CD4-positive, alpha-beta memory T cell (primary cell): ENCODE measurements around the gene CAPNS2. TPM values are rescaled to one million over a fixed set of nuclear protein-coding genes. Genes with fewer than 3 reads are reported as not detected.
"Not testable (repeated sequence)": the region's sequence is repeated elsewhere in the genome, so short reads cannot be mapped to it uniquely, and the experiment has no call there.

ENCODE experiments used
- CTCF ChIA-PET: fragments of 350-600 bp; sonication (Branson Sonifier 250); formaldehyde crosslinking; loops from one replicate; lab custom pipeline; 2021; ENCODE audit warnings: inconsistent platforms; ENCODE audit not compliant: partially characterized antibody; lab: Charles Lee
- POLR2A ChIA-PET: fragments of 350-600 bp; sonication (Branson Sonifier 250); formaldehyde crosslinking; loops from one replicate; lab custom pipeline; 2021; ENCODE audit not compliant: partially characterized antibody; lab: Charles Lee
- DNase-seq, 5 donors: peaks; one replicate each; pipeline versions ENCODE4 v3.0.0 to v3.0.0-alpha.2; 2020 to 2022; ENCODE audit warnings: mixed read lengths in 1 of 5
- H3K27ac ChIP-seq: one replicate; pipeline ENCODE4 v1.7.0; 2013; ENCODE audit warnings: low read depth, low read length
- H3K27me3 ChIP-seq: 2 replicates; pipeline ENCODE4 v1.7.0; 2013; ENCODE audit warnings: mild to moderate bottlenecking, low read length, moderate library complexity; ENCODE audit not compliant: insufficient read depth
- H3K36me3 ChIP-seq: 2 replicates; pipeline ENCODE4 v1.7.0; 2013; ENCODE audit warnings: mild to moderate bottlenecking, low read length, moderate library complexity; ENCODE audit not compliant: insufficient read depth
- H3K4me1 ChIP-seq: 2 replicates; pipeline ENCODE4 v1.7.0; 2013; ENCODE audit warnings: mild to moderate bottlenecking, low read length, moderate library complexity; ENCODE audit not compliant: insufficient read depth
- H3K4me3 ChIP-seq, 2 donors: one replicate each; pipeline ENCODE4 v1.7.0; 2013; ENCODE audit warnings: low read length in 2 of 2, mild to moderate bottlenecking in 1 of 2
- H3K9me3 ChIP-seq, 2 donors: one replicate each; pipeline ENCODE4 v1.7.0; 2013; ENCODE audit warnings: low read length in 2 of 2, control low read depth in 1 of 2; ENCODE audit not compliant: control insufficient read depth in 1 of 2
- H3K27ac Mint-ChIP-seq, 7 donors: one replicate each; pipeline ENCODE4 v1.8.0; 2020 to 2021; ENCODE audit warnings: mixed read lengths in 7 of 7, mild to moderate bottlenecking in 6 of 7, inconsistent platforms in 3 of 7, moderate library complexity in 3 of 7
- H3K27me3 Mint-ChIP-seq, 2 donors: one replicate each; pipeline ENCODE4 v1.8.0; 2020 to 2021; ENCODE audit warnings: mixed read lengths in 2 of 2
- H3K36me3 Mint-ChIP-seq, 2 donors: one replicate each; pipeline ENCODE4 v1.8.0; 2020 to 2021; ENCODE audit warnings: mixed read lengths in 2 of 2, inconsistent platforms in 1 of 2, mild to moderate bottlenecking in 1 of 2
- H3K4me1 Mint-ChIP-seq, 4 donors: one replicate each; pipeline ENCODE4 v1.8.0; 2020 to 2021; ENCODE audit warnings: mixed read lengths in 4 of 4, mild to moderate bottlenecking in 1 of 4
- H3K4me3 Mint-ChIP-seq, 8 donors: one replicate each; pipeline ENCODE4 v1.8.0; 2020 to 2021; ENCODE audit warnings: mixed read lengths in 8 of 8, mild to moderate bottlenecking in 7 of 8, moderate library complexity in 6 of 8, inconsistent platforms in 3 of 8
- H3K9me3 Mint-ChIP-seq, 8 donors: one replicate each; pipeline ENCODE4 v1.8.0; 2020 to 2021; ENCODE audit warnings: mixed read lengths in 8 of 8, mild to moderate bottlenecking in 5 of 8, inconsistent platforms in 3 of 8, moderate library complexity in 1 of 8
- intact Hi-C: fragments of 100-400 bp; cut with micrococcal nuclease; formaldehyde crosslinking; loops from one replicate; pipeline ENCODE4 v1.15.1; 2023
- polyA plus RNA-seq, 2 donors: library from polyadenylated mRNA; unstranded; fragments of 300-500 nt; fragmentation: Illumina TruSeq; gene quantifications; one replicate each; pipeline ENCODE4 v1.2.3, GENCODE V29; 2021
- total RNA-seq, 2 experiments: library from RNA; stranded (reverse); gene quantifications; one replicate each; pipeline ENCODE4 v1.2.3, GENCODE V29; 2021

The CAPNS2 gene
- total and polyA plus RNA-seq, 4 experiments from 2014 or later = not detected

DNA sequence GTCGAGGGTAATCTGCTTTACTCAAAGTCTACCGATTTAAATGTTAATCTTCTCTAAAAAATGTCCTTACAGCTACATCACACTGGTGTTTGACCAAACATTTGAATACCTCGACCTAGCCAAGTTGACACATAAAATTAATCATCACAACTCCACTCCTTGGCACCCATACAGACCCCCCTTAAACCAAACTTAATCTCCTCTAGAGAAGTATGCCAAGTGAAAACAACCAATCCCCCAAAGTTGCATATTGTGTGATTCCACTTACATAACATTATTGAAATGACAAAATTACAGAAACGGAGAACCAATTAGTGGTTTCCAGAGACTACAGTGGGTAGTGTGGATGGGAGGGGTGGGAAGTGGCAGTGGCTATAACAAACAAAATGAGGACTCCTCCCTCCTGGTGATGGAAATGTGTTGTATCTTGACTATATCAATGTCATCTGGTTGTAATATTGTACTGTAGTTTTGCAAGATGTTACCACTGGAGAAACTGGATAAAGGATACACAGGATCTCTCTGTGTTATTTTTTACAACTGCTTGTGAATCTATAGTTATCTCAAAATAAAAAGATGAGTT lies 39.4 kb downstream of the CAPNS2 start:
- H3K4me3 ChIP-seq = no peak overlapping the region
- no peaks in the 10 kb centered on the region for H3K36me3 ChIP-seq
- no peak for DNase-seq
- H3K27me3 ChIP-seq = no peaks in the 10 kb centered on the region
- ChIA-PET POLR2A (no interaction called here), CTCF (no interaction called here)
- H3K9me3 Mint-ChIP-seq = peaks cover 0 to 3% (median 0%) of the 10 kb centered on the region in 8 donors
- H3K27me3 Mint-ChIP-seq = peaks cover 2 to 3% of the 10 kb centered on the region in 2 donors
- no peak overlapping the region for H3K4me3 Mint-ChIP-seq
- H3K4me1 Mint-ChIP-seq = no peaks in the 10 kb centered on the region
- H3K4me1 ChIP-seq = no peaks in the 10 kb centered on the region
- H3K9me3 ChIP-seq = no peaks in the 10 kb centered on the region
- H3K27ac Mint-ChIP-seq = no peak overlapping the region
- H3K36me3 Mint-ChIP-seq = no peaks in the 10 kb centered on the region
- H3K27ac ChIP-seq = no peak overlapping the region
- intact Hi-C loops = no loop called here

DNA sequence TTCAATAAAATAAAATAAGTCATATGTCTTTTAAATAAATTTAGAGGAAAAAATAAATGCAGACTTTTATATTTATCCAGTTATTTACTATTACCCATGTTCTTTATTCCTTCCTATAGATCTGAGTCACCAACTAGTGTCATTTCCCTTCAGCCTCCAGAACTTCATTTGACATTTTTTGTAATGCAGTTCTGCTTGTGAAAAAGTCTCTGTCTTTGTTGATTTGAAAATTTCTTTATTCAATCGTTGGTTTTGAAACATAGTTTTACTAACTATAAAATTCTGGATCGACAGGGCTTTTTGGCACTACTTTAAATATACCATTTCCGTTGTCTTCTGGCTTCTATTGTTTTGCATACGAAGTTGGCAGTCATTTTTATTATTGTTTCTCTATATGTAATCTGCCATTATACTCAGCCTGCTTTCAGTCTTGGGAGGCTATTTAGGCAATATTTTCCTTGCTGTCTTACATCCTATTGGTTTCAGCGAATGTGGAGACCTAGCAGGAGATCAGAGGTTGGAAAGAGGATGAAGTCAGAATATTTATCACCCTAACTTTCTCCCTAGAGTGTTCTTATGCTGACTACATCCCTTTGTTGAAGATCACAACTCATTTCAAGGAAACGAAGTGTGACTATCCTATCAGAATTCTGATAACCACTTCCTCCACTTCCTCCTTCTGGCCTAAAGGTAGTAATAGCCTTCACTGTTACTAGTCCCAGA lies 47.3 kb downstream of the CAPNS2 start:
- no peak overlapping the region for H3K4me3 Mint-ChIP-seq
- intact Hi-C loops = no loop called here
- Histone ChIP-seq H3K27ac (no peak overlapping the region), H3K36me3 (no peaks in the 10 kb centered on the region), H3K27me3 (peaks cover 4% of the 10 kb centered on the region), H3K9me3 (no peaks in the 10 kb centered on the region), H3K4me3 (no peak overlapping the region), H3K4me1 (no peaks in the 10 kb centered on the region)
- peaks cover 0 to 4% (median 0%) of the 10 kb centered on the region in 4 donors for H3K4me1 Mint-ChIP-seq
- H3K27ac Mint-ChIP-seq = no peak overlapping the region
- no peak for DNase-seq
- H3K36me3 Mint-ChIP-seq = no peaks in the 10 kb centered on the region
- peaks cover 9 to 21% of the 10 kb centered on the region in 2 donors for H3K27me3 Mint-ChIP-seq
- CTCF ChIA-PET = no interaction called here
- peaks cover 0 to 9% (median 3%) of the 10 kb centered on the region in 8 donors for H3K9me3 Mint-ChIP-seq
- POLR2A ChIA-PET = no interaction called here

DNA sequence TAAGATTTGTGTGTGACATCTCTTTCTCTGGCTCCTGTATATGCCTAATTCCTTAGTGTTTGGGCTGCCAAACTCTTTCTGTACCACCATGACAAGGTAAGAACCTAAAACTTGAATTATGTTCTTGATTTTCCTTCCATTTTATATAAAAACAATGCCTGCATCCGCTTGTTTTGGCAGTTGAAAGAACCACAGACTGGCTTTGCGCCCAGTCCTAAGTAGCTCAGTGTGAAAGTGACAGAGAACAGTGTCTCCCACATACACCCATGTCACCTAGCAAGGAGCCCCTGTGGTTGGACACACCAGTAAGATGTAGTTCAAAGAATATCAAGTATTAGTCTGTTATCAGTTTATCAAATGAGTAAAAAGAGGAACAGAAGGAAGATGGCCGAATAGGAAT lies 48.6 kb downstream of the CAPNS2 start:
- H3K27me3 Mint-ChIP-seq = peaks cover 9 to 21% of the 10 kb centered on the region in 2 donors
- peaks cover 4% of the 10 kb centered on the region for H3K27me3 ChIP-seq
- H3K36me3 Mint-ChIP-seq = no peaks in the 10 kb centered on the region
- no peaks in the 10 kb centered on the region for H3K9me3 ChIP-seq
- no peak overlapping the region for H3K27ac Mint-ChIP-seq
- no peak overlapping the region for H3K4me3 ChIP-seq
- peaks cover 0 to 4% (median 0%) of the 10 kb centered on the region in 4 donors for H3K4me1 Mint-ChIP-seq
- H3K36me3 ChIP-seq = no peaks in the 10 kb centered on the region
- ChIA-PET CTCF (no interaction called here), POLR2A (no interaction called here)
- H3K27ac ChIP-seq = no peak overlapping the region
- no peak for DNase-seq
- intact Hi-C loops = no loop called here
- no peaks in the 10 kb centered on the region for H3K4me1 ChIP-seq
- no peak overlapping the region for H3K4me3 Mint-ChIP-seq
- H3K9me3 Mint-ChIP-seq = peaks cover 0 to 9% (median 3%) of the 10 kb centered on the region in 8 donors

DNA sequence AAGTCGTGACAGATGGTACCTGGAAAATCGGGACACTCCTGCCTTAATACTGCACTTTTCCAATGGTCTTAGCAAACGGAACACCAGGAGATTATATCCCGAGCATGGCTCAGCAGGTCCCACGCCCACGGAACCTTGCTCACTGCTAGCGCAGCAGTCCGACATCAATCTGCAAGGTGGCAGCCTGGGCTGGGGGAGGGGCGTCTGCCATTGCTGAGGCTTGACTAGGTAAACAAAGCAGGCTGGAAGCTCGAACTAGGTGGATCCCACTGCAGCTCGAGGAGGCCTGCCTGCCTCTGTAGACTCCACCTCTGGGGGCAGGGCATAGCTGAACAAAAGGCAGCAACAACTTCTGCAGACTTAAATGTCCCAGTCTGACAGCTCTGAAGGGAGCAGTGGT lies 49.2 kb downstream of the CAPNS2 start:
- intact Hi-C loops, POLR2A ChIA-PET, H3K27ac Mint-ChIP-seq, H3K4me1 Mint-ChIP-seq, H3K4me1 ChIP-seq, H3K36me3 ChIP-seq, H3K9me3 ChIP-seq, H3K9me3 Mint-ChIP-seq, H3K27ac ChIP-seq, CTCF ChIA-PET, H3K4me3 Mint-ChIP-seq, H3K36me3 Mint-ChIP-seq, H3K4me3 ChIP-seq, H3K27me3 ChIP-seq, DNase-seq: not testable (repeated sequence)
- H3K27me3 Mint-ChIP-seq = peaks cover 7 to 20% of the 10 kb centered on the region in 2 donors

Other genes with a start within 250 kb of the CAPNS2 start
- not detected for gene IRX6, start 242.5 kb upstream of the CAPNS2 start, total RNA-seq
- gene IRX6, start 242.5 kb upstream of the CAPNS2 start, polyA plus RNA-seq = not detected
- gene MMP2, start 87.5 kb upstream of the CAPNS2 start, total RNA-seq = under 1 TPM; 0.55 to 0.84 TPM
- not detected for gene MMP2, start 87.5 kb upstream of the CAPNS2 start, polyA plus RNA-seq
- under 1 TPM; 0.47 to 0.76 TPM for gene LPCAT2, start 57.6 kb upstream of the CAPNS2 start, total RNA-seq
- gene LPCAT2, start 57.6 kb upstream of the CAPNS2 start, polyA plus RNA-seq = not detected
- not detected for gene SLC6A2, start 89.3 kb downstream of the CAPNS2 start, total RNA-seq
- gene SLC6A2, start 89.3 kb downstream of the CAPNS2 start, polyA plus RNA-seq = not detected